SHP77 treated with DMSO at 0.1 percent for 48 hours (cell line): Measurements from ENCODE around the gene HDAC10.

ENCODE experiments used
- DNase-seq: peaks from one replicate; lab custom pipeline; 2025; lab: John Stamatoyannopoulos, UW

The HDAC10 gene

DNA sequence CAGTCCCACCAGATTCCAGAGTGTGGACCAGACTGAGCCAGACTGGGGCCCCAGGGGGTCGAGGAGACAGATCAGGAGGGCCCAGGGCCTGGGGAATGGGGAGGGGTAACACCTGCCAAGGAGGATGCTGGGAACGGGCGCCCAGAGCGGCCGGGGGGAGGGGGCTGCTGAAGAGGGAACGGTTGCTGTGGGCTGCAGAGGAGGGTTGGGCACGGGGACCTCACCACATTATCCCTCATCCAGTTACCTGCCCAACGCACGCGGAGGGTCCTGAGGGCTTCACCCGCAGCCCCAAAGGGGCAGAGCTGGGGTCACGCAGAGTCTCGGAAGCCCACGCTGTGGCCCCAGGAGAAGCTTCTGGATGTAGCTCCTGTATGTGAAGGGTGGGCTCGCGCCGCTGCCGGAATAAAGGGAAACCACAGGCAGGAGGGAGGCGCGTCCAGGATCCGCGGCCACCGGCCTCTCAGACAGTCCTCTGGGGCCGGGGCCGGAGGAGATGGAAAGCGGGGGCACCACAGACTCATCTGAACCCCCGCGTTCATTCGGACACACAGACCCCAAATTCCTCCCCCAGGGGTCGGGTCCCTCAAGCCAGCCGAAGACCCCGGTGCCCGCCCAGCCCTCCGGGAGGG lies 51.1 kb downstream of the HDAC10 start:
- DNase-seq, result no peak

- no peak for DNase-seq
Measured at GRCh38 chr22:50199251-50199721, 51.8 kb downstream of the HDAC10 start.

- no peak for DNase-seq
Measured at GRCh38 chr22:50198624-50199017, 52.4 kb downstream of the HDAC10 start.

DNA sequence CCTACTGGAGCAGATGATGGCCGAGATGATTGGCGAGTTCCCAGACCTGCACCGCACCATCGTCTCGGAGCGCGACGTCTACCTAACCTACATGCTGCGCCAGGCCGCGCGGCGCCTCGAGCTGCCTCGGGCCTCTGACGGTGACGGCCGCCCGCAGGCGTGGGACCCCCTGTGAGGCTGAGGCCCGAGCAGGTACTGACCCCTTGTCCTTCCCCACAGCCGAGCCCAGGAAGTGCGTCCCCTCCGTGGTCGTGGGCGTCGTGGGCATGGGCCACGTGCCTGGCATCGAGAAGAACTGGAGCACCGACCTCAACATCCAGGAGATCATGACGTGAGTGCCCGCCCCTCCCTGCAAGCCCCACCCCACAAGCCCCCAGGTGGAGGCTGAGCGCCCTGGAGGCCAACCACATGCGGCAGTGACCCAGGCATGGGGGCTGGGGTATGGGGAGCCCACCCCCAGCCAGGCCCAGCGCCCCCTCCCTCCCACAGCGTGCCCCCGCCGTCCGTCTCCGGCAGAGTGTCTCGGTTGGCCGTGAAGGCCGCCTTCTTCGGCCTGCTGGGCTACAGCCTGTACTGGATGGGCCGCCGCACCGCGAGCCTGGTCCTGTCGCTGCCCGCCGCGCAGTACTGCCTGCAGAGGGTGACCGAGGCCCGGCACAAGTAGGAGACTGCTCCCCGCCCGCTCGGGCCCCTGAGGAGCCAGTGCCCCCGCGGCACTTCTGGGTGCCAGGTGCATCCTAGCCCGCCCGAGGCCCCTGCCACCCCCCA lies 53.0 kb downstream of the HDAC10 start:
- no peak for DNase-seq

DNA sequence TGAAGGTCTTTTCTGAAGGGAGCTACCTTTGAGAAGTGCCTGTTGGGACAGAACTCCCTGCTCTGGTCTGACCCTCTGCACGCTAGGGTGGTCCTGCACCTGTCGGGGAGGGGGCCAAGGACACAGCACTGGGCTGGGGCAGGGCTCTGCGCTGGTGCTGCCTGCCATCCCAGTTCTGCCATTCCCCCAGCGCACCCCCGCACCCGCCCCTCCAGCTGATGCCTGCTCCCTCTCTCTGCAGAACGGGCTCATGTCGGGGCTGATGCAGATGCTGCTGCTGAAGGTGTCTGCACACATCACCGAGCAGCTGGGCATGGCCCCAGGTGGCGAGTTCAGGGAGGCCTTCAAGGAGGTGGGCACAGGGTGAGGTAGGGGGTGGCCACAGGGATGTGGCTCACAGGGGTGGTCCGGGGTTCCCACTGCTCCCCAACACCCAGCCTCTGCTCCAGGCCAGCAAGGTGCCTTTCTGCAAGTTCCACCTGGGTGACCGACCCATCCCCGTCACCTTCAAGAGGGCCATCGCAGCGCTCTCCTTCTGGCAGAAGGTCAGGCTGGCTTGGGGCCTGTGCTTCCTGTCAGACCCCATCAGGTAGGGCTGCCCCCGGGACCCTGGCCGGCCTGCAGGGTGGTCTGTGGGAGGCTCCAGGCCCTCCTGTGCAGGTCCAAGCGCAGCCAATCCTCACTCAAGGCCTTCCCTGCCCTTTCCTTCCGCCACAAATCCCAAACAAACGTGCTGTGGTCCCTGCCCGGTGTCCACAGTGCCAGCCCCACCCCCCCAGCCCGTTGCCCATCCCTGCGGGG lies 53.9 kb downstream of the HDAC10 start:
- DNase-seq, result no peak

- no peak for DNase-seq
Measured at GRCh38 chr22:50196256-50196655, 54.8 kb downstream of the HDAC10 start.
